Measurements from ENCODE around the gene SUMF1. TPM values are rescaled to one million over a fixed set of nuclear protein-coding genes. Genes with fewer than 3 reads are reported as not detected.
"Not testable (repeated sequence)": the region's sequence is repeated elsewhere in the genome, so short reads cannot be mapped to it uniquely, and the experiment has no call there.

Gene SUMF1
- total RNA-seq, 1 donor = 45.6 TPM

GRCh38 chr3:4461468-4462090 is 5.5 kb downstream of the SUMF1 start:
- no peak for DNase-seq (ENCODE audit: low read depth)
- no peak for TF ChIP-seq CTCF (IDR thresholded peaks at IDR 0.05; ENCODE audit: insufficient read depth, low read length)

GRCh38 chr3:4460334-4460733 is 6.7 kb downstream of the SUMF1 start:
- no peak for DNase-seq (ENCODE audit: low read depth)
- TF ChIP-seq CTCF (IDR thresholded peaks at IDR 0.05; ENCODE audit: insufficient read depth, low read length) = no peak

More at GRCh38 chr3:4461468-4462090, 5.5 kb downstream of the SUMF1 start:
- no peak overlapping the region for H3K4me3 ChIP-seq (ENCODE audit: low read depth, low read length)

GRCh38 chr3:4458961-4459360 is 8.1 kb downstream of the SUMF1 start:
- DNase-seq (ENCODE audit: low read depth) = no peak
- H3K4me3 ChIP-seq (ENCODE audit: low read depth, low read length) = no peak overlapping the region
- TF ChIP-seq CTCF (IDR thresholded peaks at IDR 0.05; ENCODE audit: insufficient read depth, low read length) = no peak

More at GRCh38 chr3:4460334-4460733, 6.7 kb downstream of the SUMF1 start:
- no peak overlapping the region for H3K4me3 ChIP-seq (ENCODE audit: low read depth, low read length)

GRCh38 chr3:4456780-4457179 is 10.3 kb downstream of the SUMF1 start:
- not testable (repeated sequence) for DNase-seq (ENCODE audit: low read depth); H3K4me3 ChIP-seq (ENCODE audit: low read depth, low read length)

GRCh38 chr3:4454142-4454541 is 12.9 kb downstream of the SUMF1 start:
- no peak overlapping the region for H3K4me3 ChIP-seq (ENCODE audit: low read depth, low read length)
- no peak for TF ChIP-seq CTCF (IDR thresholded peaks at IDR 0.05; ENCODE audit: insufficient read depth, low read length)
- DNase-seq (ENCODE audit: low read depth) = no peak

GRCh38 chr3:4449043-4449805 is 17.8 kb downstream of the SUMF1 start:
- no peak for TF ChIP-seq CTCF (IDR thresholded peaks at IDR 0.05; ENCODE audit: insufficient read depth, low read length)
- no peak for DNase-seq (ENCODE audit: low read depth)
- no peak overlapping the region for H3K4me3 ChIP-seq (ENCODE audit: low read depth, low read length)

- no peak for TF ChIP-seq CTCF (IDR thresholded peaks at IDR 0.05; ENCODE audit: insufficient read depth, low read length)
- DNase-seq (ENCODE audit: low read depth) = no peak
Measured at GRCh38 chr3:4448187-4448586, 18.9 kb downstream of the SUMF1 start.

More at GRCh38 chr3:4448187-4448586, 18.9 kb downstream of the SUMF1 start:
- H3K4me3 ChIP-seq (ENCODE audit: low read depth, low read length) = no peak overlapping the region

Data from fibroblast of the aortic adventitia (primary cell).